HepG2 (cell line): ENCODE results near the gene BORCS5. TPM values are rescaled to one million over a fixed set of nuclear protein-coding genes. Genes with fewer than 3 reads are reported as not detected.

Experiments
- ATAC-seq: fragments of 200-7000 bp; cut with Tn5 transposase; 3 replicates; pipeline ENCODE4 v1.9.1; 2020; ENCODE audit warnings: mild to moderate bottlenecking, moderate library complexity
- BruUV-seq: library from RNA; stranded (reverse); fragments of 400-500 nt; replicated peaks from 2 replicates; lab custom pipeline; 2021; lab: Mats Ljungman, UMichigan
- CTCF ChIA-PET: fragments of 300-600 bp; formaldehyde crosslinking; extraction: SDS; loops from one replicate; lab custom pipeline; 2021; ENCODE audit warnings: low total read pairs, inconsistent platforms, low intra/inter-chr PET ratio; lab: Yijun Ruan, JAX
- POLR2A ChIA-PET: fragments of 350-600 bp; sonication (Branson Sonifier 250); formaldehyde crosslinking; loops from one replicate; lab custom pipeline; 2020; ENCODE audit warnings: antibody characterized with exemption, inconsistent platforms; lab: Yijun Ruan, JAX
- DNase-seq: peaks from one replicate; pipeline ENCODE4 v3.0.0-alpha.2; 2015; ENCODE audit warnings: low spot score
- FAIRE-seq: peaks from 3 replicates; lab custom pipeline; 2011; peaks lifted over from hg19 to GRCh38; lab: Jason Lieb, UNC
- H2AFZ ChIP-seq: one replicate; pipeline ENCODE4 v1.6.1; 2011; ENCODE audit warnings: low read length, inconsistent platforms
- H3K27ac ChIP-seq: fragments of 300-600 bp; 3 replicates; pipeline ENCODE4 v1.8.0; 2011; ENCODE audit warnings: mixed run types, mild to moderate bottlenecking, mixed read lengths, low read length, inconsistent platforms; ENCODE audit not compliant: insufficient read depth; ENCODE audit errors: extremely low read length
- H3K27me3 ChIP-seq, 2 experiments: fragments of 200-600 bp in 1 of 2; 2 replicates in 1 of 2; 3 replicates in 1 of 2; pipeline versions ENCODE4 v1.6.0 to v1.8.0; 2011; ENCODE audit warnings: low read length in 2 of 2, mild to moderate bottlenecking in 2 of 2, moderate library complexity in 2 of 2, inconsistent platforms in 1 of 2; ENCODE audit not compliant: insufficient read depth in 2 of 2, control insufficient read depth in 1 of 2
- H3K36me3 ChIP-seq, 2 experiments: fragments of 200-600 bp in 1 of 2; replicated peaks in 1 of 2; 2 replicates in 1 of 2; 3 replicates in 1 of 2; pipeline versions ENCODE4 v1.5.1 to v1.8.0; 2011; ENCODE audit warnings: low read length in 2 of 2, inconsistent platforms in 1 of 2; ENCODE audit not compliant: insufficient read depth in 2 of 2, control insufficient read depth in 1 of 2
- H3K4me1 ChIP-seq: 2 replicates; pipeline ENCODE4 v1.5.1; 2012; ENCODE audit warnings: low read length, inconsistent platforms; ENCODE audit not compliant: insufficient read depth
- H3K4me2 ChIP-seq: 2 replicates; pipeline ENCODE4 v1.6.0; 2011; ENCODE audit warnings: low read depth, low read length, inconsistent platforms
- H3K4me3 ChIP-seq, 3 experiments: fragments of 200-600 bp in 1 of 3; sonication (generic), shearing (Covaris generic) in 1 of 3; replicated peaks in 1 of 3; 2 replicates each; pipeline ENCODE4 v1.5.1; 2011 to 2016; ENCODE audit warnings: low read length in 3 of 3, inconsistent platforms in 2 of 3, low read depth in 2 of 3, mild to moderate bottlenecking in 2 of 3, control low read depth in 1 of 3, mixed read lengths in 1 of 3; ENCODE audit not compliant: insufficient read depth in 1 of 3
- H3K79me2 ChIP-seq: one replicate; pipeline ENCODE4 v1.6.1; 2011; ENCODE audit warnings: low read length, inconsistent platforms; ENCODE audit not compliant: insufficient read depth
- H3K9ac ChIP-seq: 2 replicates; pipeline ENCODE4 v1.6.0; 2011; ENCODE audit warnings: mild to moderate bottlenecking, low read depth, low read length, inconsistent platforms; ENCODE audit not compliant: insufficient read depth
- H3K9me3 ChIP-seq: 2 replicates; pipeline ENCODE4 v1.5.1; 2012; ENCODE audit warnings: mild to moderate bottlenecking, low read length
- H4K20me1 ChIP-seq: 2 replicates; pipeline ENCODE4 v1.6.0; 2011; ENCODE audit warnings: inconsistent platforms, mild to moderate bottlenecking, low read length, moderate library complexity; ENCODE audit not compliant: insufficient read depth
- ATF1 ChIP-seq: IDR thresholded peaks from 2 replicates; pipeline ENCODE4 v1.6.1; 2016; ENCODE audit warnings: mild to moderate bottlenecking, control low read depth
- HDAC1 ChIP-seq: sonication (generic); formaldehyde crosslinking; IDR thresholded peaks from 2 replicates; pipeline ENCODE4 v1.5.1; 2020; ENCODE audit warnings: mild to moderate bottlenecking, missing genetic modification reagents
- IRX3 ChIP-seq: sonication (generic); formaldehyde crosslinking; IDR thresholded peaks from 2 replicates; pipeline ENCODE4 v1.8.1; 2023; ENCODE audit warnings: mild to moderate bottlenecking, low read depth, missing genetic modification reagents, borderline replicate concordance
- PAF1 ChIP-seq: IDR thresholded peaks from 2 replicates; pipeline ENCODE4 v1.6.1; 2016; ENCODE audit warnings: missing genetic modification reagents, missing compliant biosample characterization
- PTBP1 ChIP-seq: fragments of 200-400 bp; formaldehyde crosslinking; IDR thresholded peaks from 2 replicates; pipeline ENCODE4 v1.6.1; 2018; ENCODE audit warnings: low read length, low read depth; ENCODE audit not compliant: poor library complexity, severe bottlenecking
- SAP130 ChIP-seq: IDR thresholded peaks from 2 replicates; pipeline ENCODE4 v1.6.1; 2016; ENCODE audit warnings: low read depth
- SOX5 ChIP-seq: IDR thresholded peaks from 2 replicates; pipeline ENCODE4 v1.6.1; 2016; ENCODE audit warnings: borderline replicate concordance
- SP1 ChIP-seq, 2 experiments: fragments of 450-650 bp in 1 of 2; sonication (generic) in 1 of 2; formaldehyde crosslinking in 1 of 2; IDR thresholded peaks; 2 replicates each; pipeline versions ENCODE4 v1.4.0 to v1.6.1; 2016 to 2020; ENCODE audit warnings: missing genetic modification reagents in 1 of 2
- ZNF260 ChIP-seq: sonication (generic); formaldehyde crosslinking; IDR thresholded peaks from 2 replicates; pipeline ENCODE4 v1.4.0; 2020; ENCODE audit warnings: missing genetic modification reagents, low read depth, mild to moderate bottlenecking, borderline replicate concordance
- ZNF337 ChIP-seq: sonication (generic); formaldehyde crosslinking; IDR thresholded peaks from 2 replicates; pipeline ENCODE4 v1.5.1; 2020; ENCODE audit warnings: missing genetic modification reagents, low read depth, mild to moderate bottlenecking, borderline replicate concordance
- ZNF430 ChIP-seq: sonication (generic); formaldehyde crosslinking; IDR thresholded peaks from 2 replicates; pipeline ENCODE4 v1.9.0; 2021; ENCODE audit warnings: mild to moderate bottlenecking, missing genetic modification reagents
- WGBS: methylation state at CpG from one replicate; pipeline ENCODE4 v1.1.6; 2017; ENCODE audit warnings: low lambda C conversion rate; 5-methylcytosine and 5-hydroxymethylcytosine counted together
- in situ Hi-C: cut with HindIII; loops from 2 replicates; pipeline ENCODE4 v1.10.0; 2017; ENCODE audit warnings: low pct_unique_long_range_greater_than_20kb; ENCODE audit not compliant: extremely low pct_ligation_motif_present
- intact Hi-C: fragments of 100-400 bp; cut with micrococcal nuclease; formaldehyde crosslinking; loops from one replicate; pipeline ENCODE4 v1.10.0; 2022; ENCODE audit not compliant: unreplicated experiment
- polyA plus RNA-seq, 8 experiments: library from polyadenylated mRNA; depleted of rRNA in 3 of 8; stranded (reverse) in 7 of 8; unstranded in 1 of 8; fragments of >200 nt; fragmentation: Illumina TruSeq in 4 of 8; extraction: Trizol in 4 of 8; gene quantifications; 2 replicates each; pipeline versions ENCODE4 v1.2.1 to v1.2.3, GENCODE V29; 2011 to 2016; ENCODE audit warnings: low read depth in 4 of 8, missing spikeins in 1 of 8, mixed read lengths in 1 of 8; ENCODE audit not compliant: insufficient read depth in 1 of 8
- total RNA-seq, 5 experiments: library from RNA; depleted of rRNA; stranded (reverse); fragments of >200 nt; fragmentation: Illumina TruSeq; extraction: Trizol; gene quantifications; 2 replicates each; pipeline ENCODE4 v1.2.3, GENCODE V29; 2016; ENCODE audit warnings: low read depth in 1 of 5
- TF ChIP-seq, protein P1 (sequence below): sonication (generic); formaldehyde crosslinking; IDR thresholded peaks from 2 replicates; pipeline ENCODE4 v1.4.0; 2020; ENCODE audit warnings: missing genetic modification reagents
- TF ChIP-seq, protein P2 (sequence below): sonication (generic); formaldehyde crosslinking; IDR thresholded peaks from 2 replicates; pipeline ENCODE4 v1.9.0; 2021; ENCODE audit warnings: missing genetic modification reagents, borderline replicate concordance
- TF ChIP-seq, protein P3 (sequence below): IDR thresholded peaks from 2 replicates; pipeline ENCODE4 v1.6.1; 2016; ENCODE audit warnings: low read depth, missing genetic modification reagents, missing compliant biosample characterization
- TF ChIP-seq, protein P4 (sequence below): sonication (generic); formaldehyde crosslinking; IDR thresholded peaks from 2 replicates; pipeline ENCODE4 v1.4.0; 2020; ENCODE audit warnings: mild to moderate bottlenecking, missing genetic modification reagents

The BORCS5 gene
- total and polyA plus RNA-seq, 2 of the 13 experiments (the other 11 are each of a cell fraction or from before 2014, with no cell fraction given), result 3.9 to 4.7 TPM

DNA sequence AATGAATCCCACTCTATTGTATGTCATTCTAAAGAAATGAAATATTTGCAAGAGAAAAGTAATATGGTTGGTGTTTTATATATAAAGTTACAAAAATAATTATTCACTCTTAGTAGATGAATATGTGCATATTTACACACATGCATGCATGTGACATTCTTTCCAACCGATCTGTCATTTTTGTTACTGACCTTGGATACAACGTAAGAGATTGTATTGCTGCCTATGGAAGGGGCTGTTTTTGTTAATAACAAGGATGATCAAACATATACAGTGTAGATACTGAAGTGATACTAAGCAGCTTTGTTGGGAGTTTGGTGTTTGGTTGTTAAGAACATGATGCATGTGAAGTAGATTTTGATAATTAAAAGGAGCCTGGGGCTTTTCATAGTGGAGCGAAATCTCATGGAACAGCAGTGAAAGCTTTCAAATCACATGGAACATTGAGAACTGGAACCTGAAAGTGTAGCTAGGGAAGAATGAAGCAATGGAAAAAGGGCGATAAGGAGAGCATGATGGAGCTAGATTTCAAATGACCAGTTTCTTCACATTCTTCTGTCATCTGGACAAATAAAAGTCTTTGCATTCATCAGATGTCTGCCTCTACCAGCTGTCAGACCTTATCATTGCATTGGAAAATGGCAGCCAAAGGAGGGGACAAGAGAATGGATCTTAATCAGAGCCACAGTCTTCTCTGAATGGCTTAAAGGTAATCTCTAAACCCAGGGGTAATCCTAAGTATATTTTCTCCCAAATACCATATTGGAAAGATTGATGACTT is 10.0 kb downstream of the BORCS5 start:
- H4K20me1 ChIP-seq, result no peaks in the 10 kb centered on the region
- no peaks in the 10 kb centered on the region for H3K27me3 ChIP-seq
- H3K9me3 ChIP-seq, result no peaks in the 10 kb centered on the region
- POLR2A ChIA-PET, result interaction anchor here (3.9 kb wide), 1 partner anchor 9 kb away, joined by 21 read pairs; the partner anchor contains the start of gene BORCS5
- H3K27ac ChIP-seq, result no peak overlapping the region
- DNase-seq (no peak), FAIRE-seq (no peak), ATAC-seq (no peak)
- intact Hi-C loops, result no loop called here
- no peak overlapping the region for H3K9ac ChIP-seq
- BruUV-seq, result no TSS peak
- 95% methylated on average over 4 of the region's 4 CpGs for WGBS
- no peak overlapping the region for H3K4me2 ChIP-seq
- H3K36me3 ChIP-seq, result 0 out of 5 replicates have a peak, but pooled peaks cover 1 to 4% of the 10 kb centered on the region in 2 experiments
- no peak overlapping the region for H2AFZ ChIP-seq
- H3K4me3 ChIP-seq, result no peak overlapping the region
- H3K79me2 ChIP-seq, result no peaks in the 10 kb centered on the region
- no peaks in the 10 kb centered on the region for H3K4me1 ChIP-seq
- CTCF ChIA-PET, result no interaction called here
- in situ Hi-C loops, result no loop called here
- no peak for TF ChIP-seq SAP130 (CRISPR knock-in tag)
- no peak for TF ChIP-seq IRX3
- no peak for TF ChIP-seq HDAC1
- TF ChIP-seq PTBP1, result no peak
- TF ChIP-seq SP1 (IDR thresholded peaks at IDR 0.05), result no peak
- TF ChIP-seq SP1 (CRISPR knock-in tag; IDR thresholded peaks at IDR 0.05), result no peak
- TF ChIP-seq ZNF337 (CRISPR knock-in tag), result no peak
- TF ChIP-seq, protein P1, sequence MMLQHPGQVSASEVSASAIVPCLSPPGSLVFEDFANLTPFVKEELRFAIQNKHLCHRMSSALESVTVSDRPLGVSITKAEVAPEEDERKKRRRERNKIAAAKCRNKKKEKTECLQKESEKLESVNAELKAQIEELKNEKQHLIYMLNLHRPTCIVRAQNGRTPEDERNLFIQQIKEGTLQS, result no peak
- TF ChIP-seq, protein P2, sequence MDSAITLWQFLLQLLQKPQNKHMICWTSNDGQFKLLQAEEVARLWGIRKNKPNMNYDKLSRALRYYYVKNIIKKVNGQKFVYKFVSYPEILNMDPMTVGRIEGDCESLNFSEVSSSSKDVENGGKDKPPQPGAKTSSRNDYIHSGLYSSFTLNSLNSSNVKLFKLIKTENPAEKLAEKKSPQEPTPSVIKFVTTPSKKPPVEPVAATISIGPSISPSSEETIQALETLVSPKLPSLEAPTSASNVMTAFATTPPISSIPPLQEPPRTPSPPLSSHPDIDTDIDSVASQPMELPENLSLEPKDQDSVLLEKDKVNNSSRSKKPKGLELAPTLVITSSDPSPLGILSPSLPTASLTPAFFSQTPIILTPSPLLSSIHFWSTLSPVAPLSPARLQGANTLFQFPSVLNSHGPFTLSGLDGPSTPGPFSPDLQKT (CRISPR knock-in tag), result no peak
- TF ChIP-seq SOX5 (CRISPR knock-in tag), result no peak
- TF ChIP-seq ZNF260, result no peak
- no peak for TF ChIP-seq PAF1 (CRISPR knock-in tag)
- no peak for TF ChIP-seq ATF1
- TF ChIP-seq, protein P3, sequence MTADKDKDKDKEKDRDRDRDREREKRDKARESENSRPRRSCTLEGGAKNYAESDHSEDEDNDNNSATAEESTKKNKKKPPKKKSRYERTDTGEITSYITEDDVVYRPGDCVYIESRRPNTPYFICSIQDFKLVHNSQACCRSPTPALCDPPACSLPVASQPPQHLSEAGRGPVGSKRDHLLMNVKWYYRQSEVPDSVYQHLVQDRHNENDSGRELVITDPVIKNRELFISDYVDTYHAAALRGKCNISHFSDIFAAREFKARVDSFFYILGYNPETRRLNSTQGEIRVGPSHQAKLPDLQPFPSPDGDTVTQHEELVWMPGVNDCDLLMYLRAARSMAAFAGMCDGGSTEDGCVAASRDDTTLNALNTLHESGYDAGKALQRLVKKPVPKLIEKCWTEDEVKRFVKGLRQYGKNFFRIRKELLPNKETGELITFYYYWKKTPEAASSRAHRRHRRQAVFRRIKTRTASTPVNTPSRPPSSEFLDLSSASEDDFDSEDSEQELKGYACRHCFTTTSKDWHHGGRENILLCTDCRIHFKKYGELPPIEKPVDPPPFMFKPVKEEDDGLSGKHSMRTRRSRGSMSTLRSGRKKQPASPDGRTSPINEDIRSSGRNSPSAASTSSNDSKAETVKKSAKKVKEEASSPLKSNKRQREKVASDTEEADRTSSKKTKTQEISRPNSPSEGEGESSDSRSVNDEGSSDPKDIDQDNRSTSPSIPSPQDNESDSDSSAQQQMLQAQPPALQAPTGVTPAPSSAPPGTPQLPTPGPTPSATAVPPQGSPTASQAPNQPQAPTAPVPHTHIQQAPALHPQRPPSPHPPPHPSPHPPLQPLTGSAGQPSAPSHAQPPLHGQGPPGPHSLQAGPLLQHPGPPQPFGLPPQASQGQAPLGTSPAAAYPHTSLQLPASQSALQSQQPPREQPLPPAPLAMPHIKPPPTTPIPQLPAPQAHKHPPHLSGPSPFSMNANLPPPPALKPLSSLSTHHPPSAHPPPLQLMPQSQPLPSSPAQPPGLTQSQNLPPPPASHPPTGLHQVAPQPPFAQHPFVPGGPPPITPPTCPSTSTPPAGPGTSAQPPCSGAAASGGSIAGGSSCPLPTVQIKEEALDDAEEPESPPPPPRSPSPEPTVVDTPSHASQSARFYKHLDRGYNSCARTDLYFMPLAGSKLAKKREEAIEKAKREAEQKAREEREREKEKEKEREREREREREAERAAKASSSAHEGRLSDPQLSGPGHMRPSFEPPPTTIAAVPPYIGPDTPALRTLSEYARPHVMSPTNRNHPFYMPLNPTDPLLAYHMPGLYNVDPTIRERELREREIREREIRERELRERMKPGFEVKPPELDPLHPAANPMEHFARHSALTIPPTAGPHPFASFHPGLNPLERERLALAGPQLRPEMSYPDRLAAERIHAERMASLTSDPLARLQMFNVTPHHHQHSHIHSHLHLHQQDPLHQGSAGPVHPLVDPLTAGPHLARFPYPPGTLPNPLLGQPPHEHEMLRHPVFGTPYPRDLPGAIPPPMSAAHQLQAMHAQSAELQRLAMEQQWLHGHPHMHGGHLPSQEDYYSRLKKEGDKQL, result no peak
- no peak for TF ChIP-seq ZNF430 (CRISPR knock-in tag)
- TF ChIP-seq, protein P4, sequence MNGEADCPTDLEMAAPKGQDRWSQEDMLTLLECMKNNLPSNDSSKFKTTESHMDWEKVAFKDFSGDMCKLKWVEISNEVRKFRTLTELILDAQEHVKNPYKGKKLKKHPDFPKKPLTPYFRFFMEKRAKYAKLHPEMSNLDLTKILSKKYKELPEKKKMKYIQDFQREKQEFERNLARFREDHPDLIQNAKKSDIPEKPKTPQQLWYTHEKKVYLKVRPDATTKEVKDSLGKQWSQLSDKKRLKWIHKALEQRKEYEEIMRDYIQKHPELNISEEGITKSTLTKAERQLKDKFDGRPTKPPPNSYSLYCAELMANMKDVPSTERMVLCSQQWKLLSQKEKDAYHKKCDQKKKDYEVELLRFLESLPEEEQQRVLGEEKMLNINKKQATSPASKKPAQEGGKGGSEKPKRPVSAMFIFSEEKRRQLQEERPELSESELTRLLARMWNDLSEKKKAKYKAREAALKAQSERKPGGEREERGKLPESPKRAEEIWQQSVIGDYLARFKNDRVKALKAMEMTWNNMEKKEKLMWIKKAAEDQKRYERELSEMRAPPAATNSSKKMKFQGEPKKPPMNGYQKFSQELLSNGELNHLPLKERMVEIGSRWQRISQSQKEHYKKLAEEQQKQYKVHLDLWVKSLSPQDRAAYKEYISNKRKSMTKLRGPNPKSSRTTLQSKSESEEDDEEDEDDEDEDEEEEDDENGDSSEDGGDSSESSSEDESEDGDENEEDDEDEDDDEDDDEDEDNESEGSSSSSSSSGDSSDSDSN (CRISPR knock-in tag), result no peak
